H4 (cell line): ENCODE data around the gene SYNJ2. TPM values are rescaled to one million over a fixed set of nuclear protein-coding genes. Genes with fewer than 3 reads are reported as not detected.
"Not testable (repeated sequence)": the region's sequence is repeated elsewhere in the genome, so short reads cannot be mapped to it uniquely, and the experiment has no call there.

Experiments used
- DNase-seq: peaks from one replicate; pipeline ENCODE4 v3.0.0-alpha.2; 2015; ENCODE audit warnings: low spot score
- total RNA-seq: library from RNA; depleted of rRNA; stranded (reverse); fragments of >200 nt; shearing (Covaris generic); gene quantifications from 2 replicates; pipeline ENCODE4 v1.2.3, GENCODE V29; 2014

SYNJ2 gene
- total RNA-seq, 1 experiment from 2014 or later = 20.6 TPM

DNA sequence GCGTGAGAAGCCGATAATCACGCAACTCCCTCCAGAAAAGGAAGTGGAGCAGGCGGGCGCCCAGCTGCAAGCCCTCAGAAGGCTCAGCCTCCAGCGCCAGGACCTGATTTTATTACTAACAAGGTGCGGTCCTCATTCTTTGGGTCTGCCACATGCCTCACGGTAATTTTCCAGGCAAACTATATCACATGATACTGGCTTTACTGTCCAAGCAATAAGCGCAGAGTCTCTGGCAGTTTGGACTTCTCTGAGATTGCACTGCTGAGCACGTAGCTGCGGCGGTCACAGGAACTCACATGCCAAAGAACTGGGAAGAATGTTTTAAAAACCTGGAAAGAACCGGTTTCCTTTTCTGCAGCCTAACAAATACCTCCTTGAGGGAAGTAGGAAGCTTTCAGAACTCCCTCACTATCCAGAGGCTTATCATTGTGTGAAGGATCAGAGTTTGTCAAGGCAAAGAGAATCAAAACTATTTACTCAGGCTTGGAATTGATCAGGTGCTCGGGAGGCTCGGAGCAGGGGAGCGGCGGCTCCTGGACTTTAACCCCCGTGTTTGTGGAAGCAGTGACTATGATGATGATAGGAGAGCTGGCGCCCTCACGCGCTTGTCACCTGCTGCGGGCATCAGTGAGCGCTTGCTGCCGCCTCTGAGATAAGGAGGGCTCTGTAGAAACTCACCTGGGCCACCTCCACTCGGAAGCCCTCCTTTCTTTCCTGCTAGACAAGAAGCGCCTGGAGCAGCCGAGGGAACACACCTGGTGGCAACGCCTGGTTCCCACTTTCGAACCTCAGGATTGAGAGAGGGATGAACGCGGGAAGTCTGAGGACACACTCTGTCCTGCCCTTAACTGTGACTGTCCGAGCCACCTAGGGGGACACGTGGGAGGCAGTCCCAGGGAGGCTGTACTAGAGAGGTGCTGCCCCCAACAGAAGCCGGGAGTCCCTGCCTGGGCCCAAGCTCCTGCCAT, 27.2 kb upstream of the SYNJ2 start:
- DNase-seq = no peak

- no peak for DNase-seq
Measured at GRCh38 chr6:157955675-157956074, 26.0 kb upstream of the SYNJ2 start.

DNA sequence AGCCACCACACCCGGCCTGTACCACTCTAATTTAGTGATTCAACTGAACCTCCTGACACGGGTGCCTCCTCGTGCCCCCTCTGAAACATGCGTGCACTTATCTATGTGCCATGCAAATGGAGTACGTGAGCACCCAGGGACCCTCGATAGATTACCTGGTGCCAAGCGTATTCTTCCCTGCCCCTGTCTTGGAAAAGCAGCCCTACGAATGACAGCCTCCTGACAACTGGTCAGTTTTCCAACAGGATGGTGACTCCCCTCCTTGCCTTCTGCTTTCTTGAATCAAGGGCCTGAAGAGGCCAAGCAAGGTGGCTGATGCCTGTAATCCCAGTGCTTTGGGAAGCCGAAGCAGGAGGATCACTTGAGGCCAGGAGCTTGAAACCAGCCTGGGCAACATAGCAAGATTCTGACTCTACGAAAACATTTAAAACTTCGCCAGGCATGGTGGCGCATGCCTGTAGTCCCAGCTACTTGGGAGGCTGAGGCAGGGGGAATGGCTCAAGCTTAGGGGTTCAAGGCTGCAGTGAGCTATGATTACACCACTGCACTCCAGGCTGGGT, 25.4 kb upstream of the SYNJ2 start:
- DNase-seq = no peak

- no peak for DNase-seq
Measured at GRCh38 chr6:157959451-157960227, 22.0 kb upstream of the SYNJ2 start.

GRCh38 chr6:157961153-157961831, 20.4 kb upstream of the SYNJ2 start:
- DNase-seq = no peak

- DNase-seq = no peak
Measured at GRCh38 chr6:157961832-157962575, 19.7 kb upstream of the SYNJ2 start.

DNA sequence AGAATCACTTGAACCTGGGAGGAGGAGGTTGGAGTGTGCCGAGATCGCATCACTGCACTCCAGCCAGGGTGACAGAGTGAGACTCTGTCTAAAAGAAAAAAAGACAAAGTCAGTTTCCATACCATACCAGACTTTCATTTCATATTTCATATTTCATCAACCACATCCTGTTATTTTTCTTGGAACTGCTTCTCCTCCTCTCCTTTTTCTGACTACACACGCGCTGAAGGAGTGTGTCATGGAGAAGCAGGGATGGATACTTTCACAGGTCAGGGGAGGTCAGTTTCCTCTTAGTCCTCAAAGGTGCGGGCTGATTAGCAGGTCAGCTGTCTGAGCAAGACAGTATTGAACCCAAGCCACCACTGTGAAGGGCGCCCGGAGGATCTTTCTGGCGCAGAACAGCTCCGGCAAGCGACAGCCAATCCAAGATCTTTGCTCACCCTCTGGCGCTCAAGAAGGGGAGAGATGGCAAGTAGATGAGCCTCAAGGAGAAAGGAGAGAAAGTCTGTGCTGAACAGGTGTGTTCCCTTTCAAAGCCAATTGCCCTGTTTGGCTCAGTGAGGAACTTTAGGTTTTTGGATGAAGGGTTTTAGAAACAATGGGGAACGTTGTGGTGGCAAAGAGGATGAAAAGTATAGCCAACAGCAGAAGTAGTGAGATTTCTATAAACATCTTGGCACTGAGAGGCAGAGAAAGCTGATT, 18.9 kb upstream of the SYNJ2 start:
- DNase-seq = no peak

- no peak for DNase-seq
Measured at GRCh38 chr6:157964100-157964499, 17.6 kb upstream of the SYNJ2 start.

- DNase-seq = no peak
Measured at GRCh38 chr6:157965387-157965786, 16.3 kb upstream of the SYNJ2 start.

DNA sequence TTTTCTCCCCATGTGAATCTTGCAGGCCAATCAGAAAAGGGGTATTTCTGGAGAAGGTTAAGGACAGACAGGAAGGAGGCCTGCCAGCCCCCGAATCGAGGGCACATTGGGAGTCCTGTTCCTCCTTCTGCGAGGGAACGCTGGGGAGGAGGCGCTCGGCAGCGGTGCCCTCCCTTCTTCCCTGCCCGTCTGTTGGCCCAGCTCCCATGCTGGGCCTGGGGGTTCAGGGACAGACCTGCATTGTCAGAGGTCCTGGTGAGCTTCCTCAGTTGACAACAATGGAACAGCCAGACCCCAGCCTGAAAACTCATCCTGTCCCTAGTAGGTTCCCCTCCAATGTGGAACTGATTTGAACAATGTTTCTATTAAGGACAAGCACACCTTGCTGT, 15.1 kb upstream of the SYNJ2 start:
- DNase-seq = no peak

DNA sequence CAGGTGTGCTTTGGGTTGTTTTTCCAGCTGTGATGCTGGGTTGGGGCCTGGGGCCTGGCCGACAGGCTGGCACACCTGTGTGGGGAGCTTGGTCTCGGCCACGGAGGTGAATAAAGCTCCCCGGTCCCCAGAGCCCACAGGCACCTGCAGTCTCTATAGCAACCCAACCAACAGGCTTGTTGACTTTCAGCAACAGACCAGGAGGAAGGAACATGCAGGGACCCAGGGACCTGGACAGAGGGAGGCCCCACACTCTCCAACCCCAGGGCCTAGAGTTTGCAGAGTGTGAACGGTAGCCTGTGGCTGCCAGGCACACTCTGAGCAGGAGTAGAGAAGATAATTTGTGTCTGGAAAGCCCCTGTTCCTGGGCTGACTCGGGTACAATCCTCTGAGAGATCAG, 14.6 kb upstream of the SYNJ2 start:
- DNase-seq = no peak

DNA sequence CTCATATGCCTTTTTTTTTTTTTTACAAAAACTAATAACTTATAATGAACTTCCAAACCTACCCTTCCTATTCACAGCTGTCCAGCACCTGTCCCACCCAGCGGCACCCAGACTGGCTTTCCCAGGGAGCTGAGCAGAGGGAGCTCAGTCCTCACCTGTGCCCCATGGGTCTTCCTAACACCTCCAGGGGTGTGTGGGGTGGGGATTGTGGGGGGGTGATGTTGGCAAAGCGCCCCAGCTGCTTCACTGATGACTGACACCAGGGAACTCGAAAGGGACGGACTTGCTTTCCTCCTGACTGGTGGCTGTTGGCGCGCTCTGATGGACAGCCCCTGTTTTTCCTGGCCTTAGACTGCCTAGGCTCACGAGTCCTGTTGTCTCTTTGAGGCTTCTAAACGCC, 14.2 kb upstream of the SYNJ2 start:
- DNase-seq = no peak

- not testable (repeated sequence) for DNase-seq
Measured at GRCh38 chr6:157972177-157972576, 9.5 kb upstream of the SYNJ2 start.

- DNase-seq = no peak
Measured at GRCh38 chr6:157974341-157974894, 7.2 kb upstream of the SYNJ2 start.

DNA sequence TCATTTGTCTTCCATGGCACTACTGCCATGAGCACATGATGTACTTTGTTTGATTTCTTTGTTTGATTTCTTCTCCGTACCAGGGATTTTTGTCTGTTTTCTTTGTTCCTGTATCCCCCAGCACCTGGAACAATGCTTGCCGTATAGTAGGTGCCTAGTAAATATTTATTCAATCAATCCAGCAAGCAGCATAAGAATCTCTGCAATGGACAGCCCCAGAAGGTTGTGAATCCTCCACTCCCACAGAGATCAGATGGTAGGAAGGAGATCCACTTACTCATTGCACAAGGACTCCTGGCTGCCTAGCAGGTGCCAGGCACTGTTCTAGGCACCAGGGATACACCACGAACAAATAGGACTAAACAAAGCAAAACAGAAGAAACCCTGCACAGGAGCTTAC, 6.7 kb upstream of the SYNJ2 start:
- DNase-seq = no peak

DNA sequence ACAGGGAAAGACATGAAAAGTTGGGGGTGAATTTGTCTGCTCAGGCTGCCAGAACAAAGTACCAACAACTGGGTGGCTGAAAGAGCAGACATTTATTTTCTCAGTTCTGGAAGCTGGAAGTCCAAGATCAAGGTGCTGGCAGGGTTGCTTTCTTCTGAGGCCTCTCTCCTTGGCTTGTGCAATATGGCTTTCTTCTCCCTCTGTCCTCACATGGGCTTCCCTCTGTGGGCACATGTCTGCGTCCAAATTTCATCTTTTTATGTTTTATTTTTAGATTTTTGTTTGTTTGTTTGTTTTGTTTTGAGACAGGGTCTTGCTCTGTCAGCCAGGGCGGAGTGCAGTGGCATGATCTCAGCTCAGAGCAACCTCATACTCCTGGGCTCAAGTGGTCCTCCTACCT, 6.2 kb upstream of the SYNJ2 start:
- DNase-seq = no peak

- DNase-seq = no peak
Measured at GRCh38 chr6:157976345-157977175, 5.1 kb upstream of the SYNJ2 start.

DNA sequence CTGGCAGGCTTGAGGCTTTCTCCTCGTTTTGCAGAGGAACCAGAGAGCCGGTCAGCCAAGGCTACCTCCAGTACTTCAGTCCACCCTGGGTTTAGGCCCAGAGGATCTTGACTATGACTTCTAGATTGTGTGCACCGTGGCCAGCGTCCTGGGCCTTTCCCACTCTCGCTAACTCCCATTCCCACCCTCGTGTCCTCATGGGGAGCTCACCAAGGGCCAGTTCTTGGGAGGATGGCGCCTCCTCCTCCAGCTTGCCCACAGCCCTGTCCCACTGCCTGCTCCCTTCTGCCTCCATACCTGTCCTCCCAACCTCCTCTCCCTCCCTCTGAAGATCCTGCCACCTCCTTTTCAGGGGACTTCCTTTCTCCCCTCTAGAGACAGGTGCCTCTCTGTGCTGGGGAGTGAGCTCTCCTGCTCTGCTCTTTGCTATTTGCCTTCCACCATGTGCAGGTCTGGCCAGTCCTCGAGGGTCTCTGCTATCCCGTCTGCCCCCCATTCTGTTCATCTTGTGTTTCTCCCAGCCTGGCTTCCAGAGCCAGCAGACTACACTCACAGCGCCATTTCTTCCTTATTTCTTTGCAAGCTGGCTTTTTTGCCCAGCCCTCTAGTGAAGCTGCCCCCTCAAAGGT, 4.4 kb upstream of the SYNJ2 start:
- no peak for DNase-seq
